H9 (cell line): ENCODE results near the gene AFDN. TPM values are rescaled to one million over a fixed set of nuclear protein-coding genes. Genes with fewer than 3 reads are reported as not detected.

Experiments
- DNase-seq: peaks from one replicate; pipeline ENCODE4 v3.0.0-alpha.2; 2017
- H2AFZ ChIP-seq: one replicate; pipeline ENCODE4 v1.6.1; 2013; ENCODE audit warnings: mild to moderate bottlenecking, low read length, control low read depth, moderate library complexity
- H2AK5ac ChIP-seq: 2 replicates; pipeline ENCODE4 v1.6.1; 2013; ENCODE audit warnings: low read length, control low read depth, mixed read lengths; ENCODE audit not compliant: insufficient read length
- H2BK120ac ChIP-seq: one replicate; pipeline ENCODE4 v1.6.1; 2013; ENCODE audit warnings: low read depth, mild to moderate bottlenecking, low read length, control low read depth, inconsistent platforms; ENCODE audit not compliant: poor library complexity, severe bottlenecking
- H2BK12ac ChIP-seq: 2 replicates; pipeline ENCODE4 v1.6.1; 2013; ENCODE audit warnings: low read length, control low read depth, mixed read lengths, low read depth; ENCODE audit not compliant: insufficient read length
- H2BK15ac ChIP-seq: 2 replicates; pipeline ENCODE4 v1.6.1; 2013; ENCODE audit warnings: low read depth, low read length, control low read depth
- H2BK20ac ChIP-seq: one replicate; pipeline ENCODE4 v1.6.1; 2013; ENCODE audit warnings: low read depth, mild to moderate bottlenecking, low read length, control low read depth, inconsistent platforms; ENCODE audit not compliant: poor library complexity, severe bottlenecking
- H2BK5ac ChIP-seq: 2 replicates; pipeline ENCODE4 v1.6.1; 2013; ENCODE audit warnings: low read length, control low read depth, mixed read lengths; ENCODE audit not compliant: insufficient read length
- H3K14ac ChIP-seq: 2 replicates; pipeline ENCODE4 v1.6.1; 2013; ENCODE audit warnings: low read length, control low read depth; ENCODE audit not compliant: insufficient read depth
- H3K18ac ChIP-seq: 2 replicates; pipeline ENCODE4 v1.6.1; 2013; ENCODE audit warnings: low read depth, mild to moderate bottlenecking, mixed read lengths, low read length, control low read depth; ENCODE audit not compliant: insufficient read length
- H3K23ac ChIP-seq: 2 replicates; pipeline ENCODE4 v1.6.1; 2013; ENCODE audit warnings: low read length, control low read depth, mixed read lengths, low read depth; ENCODE audit not compliant: insufficient read length
- H3K23me2 ChIP-seq: 2 replicates; pipeline ENCODE4 v1.6.1; 2013; ENCODE audit warnings: low read depth, mild to moderate bottlenecking, mixed read lengths, low read length, control low read depth; ENCODE audit not compliant: insufficient read length, poor library complexity, severe bottlenecking
- H3K27ac ChIP-seq: 2 replicates; pipeline ENCODE4 v1.5.1; 2013; ENCODE audit warnings: low read length, control low read depth, mixed read lengths, low read depth; ENCODE audit not compliant: insufficient read length
- H3K27me3 ChIP-seq: 2 replicates; pipeline ENCODE4 v1.6.1; 2013; ENCODE audit warnings: low read length, control low read depth, inconsistent platforms; ENCODE audit not compliant: insufficient read depth
- H3K4ac ChIP-seq: 2 replicates; pipeline ENCODE4 v1.6.1; 2013; ENCODE audit warnings: low read depth, mild to moderate bottlenecking, control low read depth, inconsistent platforms, low read length, moderate library complexity
- H3K4me1 ChIP-seq: 2 replicates; pipeline ENCODE4 v1.6.1; 2013; ENCODE audit warnings: low read length, control low read depth, inconsistent platforms; ENCODE audit not compliant: insufficient read depth
- H3K4me2 ChIP-seq: 2 replicates; pipeline ENCODE4 v1.6.1; 2013; ENCODE audit warnings: low read length, control low read depth, mixed read lengths; ENCODE audit not compliant: insufficient read length, insufficient read depth
- H3K56ac ChIP-seq: 2 replicates; pipeline ENCODE4 v1.6.1; 2013; ENCODE audit warnings: low read depth, mild to moderate bottlenecking, mixed read lengths, low read length, control low read depth; ENCODE audit not compliant: insufficient read length
- H3K79me1 ChIP-seq: 2 replicates; pipeline ENCODE4 v1.6.1; 2013; ENCODE audit warnings: low read depth, mild to moderate bottlenecking, moderate library complexity, low read length, control low read depth, inconsistent platforms; ENCODE audit not compliant: insufficient read depth, poor library complexity, severe bottlenecking
- H3K79me2 ChIP-seq: 2 replicates; pipeline ENCODE4 v1.6.1; 2013; ENCODE audit warnings: low read length, control low read depth, inconsistent platforms; ENCODE audit not compliant: insufficient read depth
- H3K9ac ChIP-seq: 2 replicates; pipeline ENCODE4 v1.6.1; 2013; ENCODE audit warnings: low read length, control low read depth, mixed read lengths; ENCODE audit not compliant: insufficient read length; ENCODE audit errors: extremely low read depth
- H3K9me3 ChIP-seq: one replicate; pipeline ENCODE4 v1.6.1; 2013; ENCODE audit warnings: low read depth, low read length, inconsistent platforms; ENCODE audit not compliant: control insufficient read depth
- H3T11ph ChIP-seq: one replicate; pipeline ENCODE4 v1.6.1; 2013; ENCODE audit warnings: mild to moderate bottlenecking, low read length, control low read depth, inconsistent platforms
- H4K20me1 ChIP-seq: one replicate; pipeline ENCODE4 v1.6.1; 2013; ENCODE audit not compliant: control insufficient read depth, insufficient read length, insufficient read depth
- H4K5ac ChIP-seq: 2 replicates; pipeline ENCODE4 v1.6.1; 2013; ENCODE audit warnings: low read depth, mild to moderate bottlenecking, mixed read lengths, low read length, control low read depth; ENCODE audit not compliant: insufficient read length
- H4K8ac ChIP-seq: replicated peaks from 2 replicates; pipeline ENCODE4 v1.6.1; 2013; ENCODE audit warnings: low read length, control low read depth, mixed read lengths, low read depth; ENCODE audit not compliant: insufficient read length
- H4K91ac ChIP-seq: 2 replicates; pipeline ENCODE4 v1.6.1; 2013; ENCODE audit warnings: low read depth, mild to moderate bottlenecking, moderate library complexity, mixed read lengths, low read length, control low read depth; ENCODE audit not compliant: insufficient read length
- H3K27ac Mint-ChIP-seq, 3 experiments: 2 replicates in 2 of 3; 3 replicates in 1 of 3; pipeline ENCODE4 v1.8.0; 2020 to 2021; ENCODE audit warnings: mixed read lengths in 3 of 3, mild to moderate bottlenecking in 1 of 3, moderate library complexity in 1 of 3
- H3K27me3 Mint-ChIP-seq: 2 replicates; pipeline ENCODE4 v1.8.0; 2021; ENCODE audit warnings: low read depth, mild to moderate bottlenecking, moderate library complexity, mixed read lengths
- H3K36me3 Mint-ChIP-seq, 3 experiments: 2 replicates in 2 of 3; 3 replicates in 1 of 3; pipeline ENCODE4 v1.8.0; 2020 to 2021; ENCODE audit warnings: low read depth in 3 of 3, mixed read lengths in 3 of 3; ENCODE audit not compliant: insufficient read depth in 1 of 3
- H3K4me1 Mint-ChIP-seq, 2 experiments: 2 replicates each; pipeline ENCODE4 v1.8.0; 2020; ENCODE audit warnings: mixed read lengths in 2 of 2
- H3K4me3 Mint-ChIP-seq, 2 experiments: 2 replicates in 1 of 2; 3 replicates in 1 of 2; pipeline ENCODE4 v1.8.0; 2020 to 2021; ENCODE audit warnings: mild to moderate bottlenecking in 2 of 2, mixed read lengths in 2 of 2, moderate library complexity in 1 of 2
- H3K9me3 Mint-ChIP-seq, 2 experiments: 2 replicates in 1 of 2; 3 replicates in 1 of 2; pipeline ENCODE4 v1.8.0; 2020; ENCODE audit warnings: mild to moderate bottlenecking in 2 of 2, mixed read lengths in 2 of 2, moderate library complexity in 1 of 2
- WGBS: extraction: QIAGEN DNeasy Blood & Tissue Kit; methylation state at CpG from one replicate; pipeline ENCODE4 v1.1.7; 2013; ENCODE audit warnings: missing lambda C conversion rate, low lambda C conversion rate, mixed read lengths; ENCODE audit not compliant: insufficient read length; ENCODE audit errors: extremely low coverage; 5-methylcytosine and 5-hydroxymethylcytosine counted together
- total RNA-seq: library from RNA; stranded (reverse); gene quantifications from 2 replicates; pipeline ENCODE4 v1.2.1, GENCODE V29; 2021
- TF ChIP-seq, protein P1 (sequence below): fragments of 200-600 bp; sonication (generic); conservative IDR thresholded peaks from 3 replicates; pipeline ENCODE4 v1.8.0; 2021; ENCODE audit warnings: antibody characterized with exemption, mild to moderate bottlenecking

Gene AFDN
- total RNA-seq, 1 experiment from 2014 or later = 157 TPM

DNA sequence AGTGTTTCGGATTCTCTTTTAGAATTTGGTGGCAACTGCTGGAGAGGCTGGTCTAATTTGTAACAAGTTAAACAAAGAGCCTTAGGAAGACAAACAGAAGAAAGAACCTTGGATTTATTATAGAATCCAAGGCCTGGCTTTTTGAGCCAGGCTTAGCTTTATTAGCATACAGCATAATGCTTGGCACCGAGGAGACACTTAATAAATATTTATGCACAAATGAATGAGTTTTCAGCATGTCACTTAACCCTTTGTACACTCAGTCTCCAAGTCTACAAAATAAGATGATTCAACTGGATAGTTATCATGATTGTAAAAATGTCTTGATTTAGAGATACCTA lies 38.2 kb upstream of the AFDN start:
- Histone ChIP-seq H4K20me1 (no peaks in the 10 kb centered on the region), H3K79me2 (no peaks in the 10 kb centered on the region), H2BK120ac (no peak overlapping the region), H3K4ac (no peak overlapping the region), H3K4me2 (no peak overlapping the region), H4K5ac (no peak overlapping the region), H2BK12ac (no peak overlapping the region), H2BK5ac (no peak overlapping the region), H3K27me3 (no peaks in the 10 kb centered on the region), H2BK20ac (no peak overlapping the region), H3K14ac (no peak overlapping the region), H3K4me1 (no peaks in the 10 kb centered on the region), H3K27ac (no peak overlapping the region), H2AK5ac (no peak overlapping the region), H2BK15ac (no peak overlapping the region), H3K79me1 (no peaks in the 10 kb centered on the region), H3K18ac (no peak overlapping the region), H4K8ac (no peak overlapping the region), H3K23me2 (no peaks in the 10 kb centered on the region), H3K56ac (no peak overlapping the region), H3K9me3 (no peaks in the 10 kb centered on the region), H2AFZ (no peak overlapping the region), H3K23ac (no peak overlapping the region), H4K91ac (no peak overlapping the region), H3T11ph (no peak overlapping the region), H3K9ac (no peak overlapping the region)
- Mint-ChIP-seq H3K27me3 (peaks cover 1% of the 10 kb centered on the region; the same call in 1 of the 2 replicates), H3K36me3 (no peaks in the 10 kb centered on the region), H3K27ac (no peak overlapping the region), H3K4me1 (peaks cover 7 to 19% of the 10 kb centered on the region in 2 experiments; a peak in 3 of 4 replicates), H3K4me3 (no peak overlapping the region), H3K9me3 (no peaks in the 10 kb centered on the region)
- TF ChIP-seq, protein P1, sequence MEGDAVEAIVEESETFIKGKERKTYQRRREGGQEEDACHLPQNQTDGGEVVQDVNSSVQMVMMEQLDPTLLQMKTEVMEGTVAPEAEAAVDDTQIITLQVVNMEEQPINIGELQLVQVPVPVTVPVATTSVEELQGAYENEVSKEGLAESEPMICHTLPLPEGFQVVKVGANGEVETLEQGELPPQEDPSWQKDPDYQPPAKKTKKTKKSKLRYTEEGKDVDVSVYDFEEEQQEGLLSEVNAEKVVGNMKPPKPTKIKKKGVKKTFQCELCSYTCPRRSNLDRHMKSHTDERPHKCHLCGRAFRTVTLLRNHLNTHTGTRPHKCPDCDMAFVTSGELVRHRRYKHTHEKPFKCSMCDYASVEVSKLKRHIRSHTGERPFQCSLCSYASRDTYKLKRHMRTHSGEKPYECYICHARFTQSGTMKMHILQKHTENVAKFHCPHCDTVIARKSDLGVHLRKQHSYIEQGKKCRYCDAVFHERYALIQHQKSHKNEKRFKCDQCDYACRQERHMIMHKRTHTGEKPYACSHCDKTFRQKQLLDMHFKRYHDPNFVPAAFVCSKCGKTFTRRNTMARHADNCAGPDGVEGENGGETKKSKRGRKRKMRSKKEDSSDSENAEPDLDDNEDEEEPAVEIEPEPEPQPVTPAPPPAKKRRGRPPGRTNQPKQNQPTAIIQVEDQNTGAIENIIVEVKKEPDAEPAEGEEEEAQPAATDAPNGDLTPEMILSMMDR = no peak
- WGBS = no CpG with 5 or more reads among the region's 2 CpGs
- no peak for DNase-seq
